GM18868 (cell line): ENCODE data around the gene ADD2.
"Not testable (repeated sequence)": the region's sequence is repeated elsewhere in the genome, so short reads cannot be mapped to it uniquely, and the experiment has no call there.

Source experiments
- ATAC-seq: cut with Tn5 transposase; IDR thresholded peaks from one replicate; pipeline ENCODE4 v1.9.1; 2021; ENCODE audit warnings: mild to moderate bottlenecking, moderate library complexity; ENCODE audit not compliant: unreplicated experiment

Gene ADD2

DNA sequence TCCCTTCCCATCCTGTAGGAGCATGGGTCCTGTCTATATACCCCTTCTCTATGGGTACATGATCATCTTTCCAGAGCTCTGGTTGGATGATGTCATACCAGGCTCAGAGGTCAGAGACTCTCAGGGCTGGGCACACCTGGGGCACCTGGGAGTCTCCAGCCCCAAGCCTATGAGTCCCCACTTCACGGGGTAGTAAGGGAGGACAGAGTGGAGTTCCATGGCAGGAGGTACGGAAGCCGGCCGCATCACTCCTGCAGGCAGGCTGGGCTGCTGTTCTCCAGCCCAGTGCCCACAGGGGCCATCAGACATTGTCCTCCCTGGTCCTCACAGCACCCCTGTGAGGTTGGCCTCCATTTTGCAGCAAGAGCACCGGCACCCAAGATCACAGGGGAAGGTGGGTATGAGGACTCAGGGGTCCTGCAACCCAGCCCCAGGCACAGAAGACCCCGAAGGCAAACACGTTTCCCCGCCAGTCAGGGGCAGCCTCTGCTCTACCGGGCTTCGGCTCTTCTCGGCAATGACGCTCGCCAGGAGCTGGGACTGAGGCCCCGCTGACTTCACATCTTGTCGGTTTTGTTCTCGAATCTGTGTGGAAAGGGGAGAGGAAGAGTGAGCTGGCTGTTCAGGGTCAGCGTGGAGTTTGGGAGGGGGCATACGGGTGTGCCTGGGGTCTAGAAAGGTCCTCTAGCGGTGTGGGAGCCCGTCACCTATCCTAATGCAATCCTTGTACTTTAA is 91.5 kb downstream of the ADD2 start:
- no peak for ATAC-seq

DNA sequence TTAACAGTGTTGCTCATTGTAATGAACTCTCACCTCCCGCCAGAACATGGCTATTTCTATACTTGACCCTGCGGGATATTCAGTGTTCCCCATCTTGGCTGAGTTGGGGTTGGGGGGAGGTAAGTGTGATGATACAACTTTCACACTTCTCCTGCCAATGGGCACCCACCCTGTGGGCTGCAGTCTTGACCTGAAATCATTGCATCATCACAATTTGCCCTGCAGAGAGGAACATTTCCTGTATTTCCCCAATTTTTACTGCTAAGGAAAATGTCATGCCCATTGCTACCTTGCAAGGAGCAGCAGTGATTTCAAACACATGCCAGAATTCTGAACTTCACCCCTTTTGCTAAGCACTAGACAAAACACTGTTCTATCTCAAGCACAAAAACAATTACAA is 92.1 kb downstream of the ADD2 start:
- no peak for ATAC-seq

DNA sequence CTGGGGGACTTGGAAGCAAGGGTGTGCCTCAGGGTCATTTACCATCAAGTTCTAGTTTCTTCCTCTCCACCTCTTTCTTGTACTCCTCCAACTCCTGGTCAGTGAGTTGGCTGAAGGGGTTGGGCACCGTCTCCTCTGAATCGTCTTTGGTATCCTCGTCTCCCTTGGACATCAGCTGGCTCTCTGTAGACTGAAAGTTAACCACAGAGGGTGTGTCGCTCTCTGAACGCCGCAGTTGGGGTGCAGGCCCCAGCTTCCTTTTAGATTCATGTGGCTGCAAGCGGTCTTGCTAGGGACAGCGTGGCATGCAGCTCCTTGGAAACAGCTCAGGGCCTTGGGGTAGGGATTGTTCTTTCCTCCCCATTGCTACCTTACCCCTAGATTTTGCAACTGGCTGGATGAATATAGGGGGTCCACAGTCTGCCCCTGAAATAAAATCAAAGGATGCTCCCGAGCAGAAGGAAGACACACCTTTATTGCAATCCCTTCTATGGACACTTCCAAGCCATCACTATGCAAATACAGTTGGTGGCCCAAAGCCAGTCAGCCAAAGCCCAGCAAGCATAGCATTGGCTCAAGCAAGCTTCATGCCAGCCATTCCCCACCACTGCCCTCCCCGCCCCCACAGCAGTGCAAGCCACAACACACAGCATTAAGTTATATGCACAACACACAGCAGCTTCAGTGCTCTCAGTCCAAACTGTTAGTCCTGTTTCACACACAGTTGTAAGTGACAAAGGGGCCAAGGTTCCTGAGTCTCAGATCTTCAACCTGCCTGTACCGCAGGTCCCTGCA is 93.2 kb downstream of the ADD2 start:
- ATAC-seq = no peak

DNA sequence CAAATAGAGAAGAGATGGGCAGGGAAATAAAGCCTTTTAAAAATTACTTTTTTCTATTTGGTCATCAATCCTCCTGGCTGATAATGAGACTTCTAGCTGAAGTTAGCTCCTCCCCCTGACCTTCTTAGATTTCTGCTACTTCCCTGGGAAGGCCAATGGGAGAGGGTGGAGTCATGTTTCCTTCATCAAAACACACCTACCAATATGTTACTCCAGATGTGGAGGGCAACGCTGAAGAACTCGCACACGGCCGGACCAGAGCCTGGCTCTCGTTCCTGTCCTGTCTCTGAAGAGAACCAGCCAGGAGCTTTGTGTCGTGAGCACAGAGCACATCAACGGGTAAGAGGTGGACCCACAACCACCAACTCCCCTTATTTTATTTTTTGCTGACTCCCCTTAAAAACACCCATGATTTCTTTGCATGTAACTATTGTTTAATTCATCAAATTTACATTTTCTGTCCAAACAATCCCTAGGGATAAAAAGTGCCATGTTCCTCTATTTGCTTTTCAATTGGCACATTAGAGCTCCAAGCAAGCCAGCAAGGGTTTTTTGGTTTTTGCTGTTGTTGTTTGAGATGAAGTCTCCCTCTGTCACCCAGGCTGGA is 94.9 kb downstream of the ADD2 start:
- ATAC-seq = no peak

DNA sequence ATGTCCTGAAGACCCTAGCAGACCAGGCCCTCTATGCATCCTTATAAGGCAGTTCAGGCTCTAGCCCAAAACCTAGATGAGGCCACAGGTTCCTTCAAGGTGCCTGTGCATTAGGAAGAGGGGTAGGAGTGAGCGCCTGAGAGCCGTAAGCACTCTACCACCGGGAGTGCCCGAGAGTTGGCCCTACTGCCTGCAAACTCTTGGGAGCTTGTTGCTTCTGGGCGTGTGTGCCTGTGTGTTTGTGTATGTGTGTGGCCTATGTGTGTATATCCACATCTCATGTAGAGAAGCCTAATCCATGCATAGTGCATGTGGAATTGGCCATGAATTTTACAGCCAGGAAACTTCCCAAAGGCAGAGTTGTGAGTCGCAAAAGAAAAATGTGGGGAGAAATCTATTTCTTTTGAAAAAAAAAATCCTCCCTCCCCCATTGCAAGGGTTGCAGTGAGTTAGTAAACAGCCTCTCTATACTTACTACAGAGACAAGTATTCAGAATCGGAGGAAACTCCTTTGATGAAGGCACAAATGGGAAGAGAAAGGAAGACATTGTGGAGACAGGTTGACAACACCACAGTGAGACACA is 96.8 kb downstream of the ADD2 start:
- ATAC-seq = no peak

DNA sequence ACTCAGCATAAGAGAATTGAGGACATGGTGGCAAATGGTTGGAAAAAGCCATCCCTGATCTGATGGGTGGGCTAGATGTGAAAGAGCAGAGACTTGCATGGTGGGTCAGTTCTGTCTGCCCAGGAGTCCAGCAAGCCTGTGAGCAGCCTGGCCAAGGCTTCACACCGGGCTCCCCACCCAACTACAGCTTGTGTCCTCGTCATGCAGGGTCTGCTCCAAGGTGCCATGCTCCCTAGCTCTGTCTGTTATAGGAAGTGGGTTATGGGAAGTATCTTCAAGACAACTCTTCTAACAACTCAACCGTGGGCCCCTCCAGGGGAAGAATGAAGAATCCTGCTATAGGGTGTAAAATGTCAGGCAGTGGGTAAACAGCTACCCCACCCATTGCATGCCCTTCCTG is 97.4 kb downstream of the ADD2 start:
- ATAC-seq = no peak

DNA sequence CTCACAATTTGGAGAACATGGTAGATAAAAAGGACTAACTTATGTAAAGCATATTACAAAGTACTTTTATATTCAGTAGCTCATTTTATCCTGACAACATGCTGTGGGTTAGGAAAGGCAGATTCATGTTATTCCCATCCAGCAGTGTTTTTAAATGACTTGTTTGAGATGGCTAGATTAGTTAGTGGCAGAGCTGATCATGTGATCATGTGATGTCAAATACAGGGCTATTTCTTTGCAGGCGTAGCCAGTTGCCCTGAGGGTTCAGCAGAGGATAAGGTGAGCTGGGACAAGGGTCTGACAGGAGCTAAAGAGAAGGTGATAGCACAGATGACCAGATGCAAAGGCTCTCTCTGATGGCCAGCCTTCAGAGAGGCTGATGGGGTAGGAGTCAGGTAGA is 97.8 kb downstream of the ADD2 start:
- no peak for ATAC-seq

DNA sequence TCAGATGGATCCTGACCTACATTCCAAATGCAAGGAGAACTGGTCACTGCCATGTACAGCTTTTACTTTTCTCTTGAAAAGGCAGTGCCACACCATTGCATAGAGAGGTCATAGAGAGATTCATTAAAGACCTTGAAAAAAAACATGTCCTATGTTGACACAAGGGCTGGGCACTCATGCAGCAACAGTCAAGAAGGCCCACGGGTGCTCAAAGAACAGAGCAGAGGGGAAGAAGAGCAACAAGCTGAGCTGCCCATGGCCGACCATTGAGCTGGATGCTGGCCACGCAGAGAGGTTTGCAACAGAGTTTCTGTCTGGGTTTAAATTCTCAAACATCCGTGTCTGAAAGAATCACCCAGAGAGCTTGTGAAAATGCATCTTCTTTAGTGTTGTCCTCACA is 99.1 kb downstream of the ADD2 start:
- no peak for ATAC-seq

DNA sequence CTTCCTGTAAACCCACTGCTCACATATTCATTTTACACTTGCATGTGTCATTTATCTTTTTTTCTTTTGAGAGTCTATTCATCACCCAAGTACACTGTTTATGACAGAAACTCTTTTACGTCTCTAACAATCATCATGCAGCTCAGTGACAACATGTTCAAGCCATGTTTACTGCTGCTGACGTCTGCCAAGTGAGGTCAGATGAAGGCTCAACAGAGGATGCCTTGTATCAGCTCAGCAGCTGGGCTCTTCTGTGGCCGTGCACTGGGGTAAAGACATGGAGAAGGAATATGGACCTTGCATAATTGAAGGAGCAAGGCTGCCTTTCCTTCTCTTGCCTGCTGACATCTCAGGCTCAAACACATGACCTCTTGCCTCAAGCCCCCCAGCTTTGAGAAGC is 99.6 kb downstream of the ADD2 start:
- no peak for ATAC-seq

DNA sequence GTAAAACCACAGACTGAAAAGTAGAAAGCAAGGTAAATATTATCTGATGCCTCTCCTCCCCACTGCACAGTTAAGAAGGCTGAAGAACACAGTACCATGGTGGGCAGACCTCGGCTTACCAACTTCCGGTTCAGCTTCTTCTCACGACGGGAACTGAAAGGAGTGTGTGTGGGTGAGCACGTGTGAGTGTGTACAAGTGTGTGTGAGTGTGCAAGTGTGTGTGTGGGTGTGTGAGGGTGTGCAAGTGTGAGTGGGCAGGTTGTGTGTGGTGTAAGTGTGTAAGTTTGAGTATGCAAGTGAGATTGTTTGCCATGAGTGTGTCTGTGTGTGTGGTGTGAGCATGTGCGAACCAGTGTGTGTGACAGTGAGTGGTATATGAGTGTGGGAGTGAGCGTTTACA is 103.5 kb downstream of the ADD2 start:
- ATAC-seq = no peak

DNA sequence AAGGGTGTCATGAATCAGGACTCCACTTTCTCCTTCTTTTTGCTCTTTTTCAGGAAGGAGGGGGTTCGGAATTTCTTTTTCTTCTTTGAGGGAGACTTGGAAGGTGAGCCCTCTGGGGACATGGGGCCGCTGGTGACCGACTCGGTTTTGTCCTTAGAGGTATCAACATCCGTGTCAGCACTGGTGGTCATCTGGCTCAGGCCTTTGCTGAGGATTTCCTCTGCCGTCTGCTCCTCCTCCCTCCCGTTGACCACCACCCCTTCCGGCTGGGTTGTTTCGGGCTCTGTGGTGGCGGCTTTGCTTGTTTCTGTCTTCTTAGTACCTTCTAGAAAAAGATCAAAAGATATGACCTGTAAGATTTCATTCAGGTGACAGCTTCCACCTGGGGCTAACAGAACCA is 104.6 kb downstream of the ADD2 start:
- ATAC-seq = no peak

DNA sequence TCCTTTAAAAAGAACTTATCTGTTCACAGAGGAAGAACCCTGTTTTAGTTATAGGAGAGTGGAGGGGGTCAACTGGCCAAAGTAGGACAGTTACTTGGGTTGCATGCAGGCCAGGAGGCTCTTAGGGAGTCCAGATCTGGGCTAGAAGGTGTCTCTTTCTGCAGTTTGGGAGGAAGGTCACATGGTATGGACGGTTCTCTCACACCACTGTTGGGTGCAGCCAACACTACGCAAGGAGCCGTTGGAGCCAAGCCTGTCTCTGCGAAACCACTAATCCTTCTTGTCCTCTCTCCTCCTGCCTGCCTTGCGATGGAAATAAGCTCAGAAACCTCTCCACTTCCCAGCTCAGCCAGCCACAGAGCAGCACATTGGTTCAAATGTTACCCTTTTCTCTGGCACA is 108.4 kb downstream of the ADD2 start:
- ATAC-seq = no peak

DNA sequence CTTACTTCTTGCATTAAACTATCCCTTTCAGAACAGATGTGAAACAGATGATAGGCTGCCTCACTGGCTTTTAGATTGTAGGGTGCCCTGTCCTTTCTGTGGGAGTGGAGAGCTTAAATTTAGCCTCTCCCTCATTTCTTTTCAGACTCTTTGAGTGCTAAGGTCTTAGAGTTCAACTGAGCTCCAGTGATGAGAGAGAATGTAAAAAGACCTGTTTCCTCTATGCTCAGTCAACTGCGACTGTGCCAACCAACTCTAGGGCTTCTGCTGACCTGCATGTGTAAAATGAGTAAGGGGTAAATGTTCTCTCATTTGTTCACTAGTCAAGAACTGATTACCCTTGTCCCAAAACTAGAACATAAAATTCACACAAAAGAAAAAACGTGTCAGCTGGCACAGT is 109.5 kb downstream of the ADD2 start:
- no peak for ATAC-seq

DNA sequence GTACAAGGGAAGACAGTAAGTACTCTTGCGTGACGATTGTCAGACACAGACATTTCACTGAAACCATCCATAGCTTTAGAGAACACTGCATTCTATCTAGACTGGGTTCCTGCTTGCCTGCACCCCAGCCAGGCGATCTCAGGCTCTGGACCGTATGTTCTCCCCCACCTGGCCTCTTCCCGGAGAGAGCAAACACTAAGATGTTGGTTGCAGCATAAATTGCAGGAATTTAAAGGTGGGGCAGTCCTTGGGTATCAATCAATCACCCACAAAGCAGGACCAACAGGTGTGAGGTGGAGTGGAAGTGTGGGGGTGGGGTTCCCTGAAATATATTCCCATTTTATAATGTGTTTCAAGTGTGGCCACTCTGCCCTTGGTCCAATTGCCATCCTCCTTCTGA is 110.8 kb downstream of the ADD2 start:
- no peak for ATAC-seq

DNA sequence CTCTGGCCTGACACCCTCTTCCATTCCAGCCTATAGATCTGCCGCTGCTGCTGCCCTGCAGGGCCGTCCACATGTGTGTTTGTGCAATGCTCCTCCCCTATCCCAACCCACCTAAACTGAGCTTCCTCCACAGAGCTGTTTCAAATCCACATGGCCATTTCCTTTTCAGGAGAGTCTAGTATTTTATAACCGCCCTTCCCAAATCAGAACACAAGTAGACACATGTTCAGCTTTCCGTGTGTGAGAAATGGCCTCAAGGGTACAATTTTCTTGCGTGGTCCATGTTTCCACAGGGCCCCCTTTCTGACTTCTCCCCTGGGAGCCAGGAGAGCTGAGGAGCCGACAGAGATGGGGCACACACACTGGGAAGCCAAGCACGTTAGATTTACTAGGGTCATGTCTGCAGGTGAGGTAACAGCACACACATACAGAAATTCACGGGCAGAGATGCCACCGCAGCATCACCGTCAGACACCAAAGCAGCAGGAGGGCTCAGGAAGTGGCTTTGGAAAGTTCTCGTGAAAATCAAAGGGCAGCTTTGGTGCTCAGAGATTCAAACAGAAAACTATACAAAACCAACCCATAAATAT is 111.5 kb downstream of the ADD2 start:
- ATAC-seq = no peak

DNA sequence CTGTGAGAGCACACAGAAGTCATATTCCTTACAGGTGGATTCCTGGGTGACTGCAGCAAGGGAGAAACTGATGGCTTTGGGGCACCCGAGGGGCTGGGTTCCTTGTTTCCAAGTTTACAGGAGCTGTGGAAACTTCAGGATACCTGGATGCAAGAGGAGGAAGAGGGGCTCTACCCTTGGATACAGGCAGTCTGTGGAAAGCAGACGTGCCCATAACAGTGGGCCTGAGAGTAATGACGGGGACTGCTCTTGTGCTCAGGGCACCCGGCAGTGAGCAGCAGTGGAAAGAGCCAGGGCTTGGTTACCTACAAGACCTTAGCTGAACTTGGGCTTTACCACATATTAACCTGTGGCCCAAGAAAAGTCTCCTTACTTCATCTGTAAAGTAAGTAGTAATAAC is 112.2 kb downstream of the ADD2 start:
- ATAC-seq = no peak

DNA sequence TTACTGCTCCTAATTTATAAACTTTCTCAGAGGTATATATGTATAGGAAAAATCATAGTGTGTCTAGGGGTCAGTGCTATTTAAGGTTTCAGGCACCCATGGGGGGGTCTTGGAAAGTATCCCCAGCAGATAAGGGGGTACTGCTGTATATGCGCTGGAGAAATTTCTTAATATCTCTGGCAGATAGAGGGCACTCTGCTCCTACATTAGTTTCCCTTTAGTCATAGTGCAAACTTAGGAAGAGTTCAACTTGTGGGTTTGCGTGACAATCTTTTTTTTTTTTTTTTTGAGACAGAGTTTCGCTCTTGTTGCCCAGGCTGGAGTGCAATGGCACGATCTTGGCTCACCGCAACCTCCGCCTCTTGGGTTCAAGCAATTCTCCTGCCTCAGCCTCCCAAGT is 112.8 kb downstream of the ADD2 start:
- ATAC-seq = not testable (repeated sequence)

DNA sequence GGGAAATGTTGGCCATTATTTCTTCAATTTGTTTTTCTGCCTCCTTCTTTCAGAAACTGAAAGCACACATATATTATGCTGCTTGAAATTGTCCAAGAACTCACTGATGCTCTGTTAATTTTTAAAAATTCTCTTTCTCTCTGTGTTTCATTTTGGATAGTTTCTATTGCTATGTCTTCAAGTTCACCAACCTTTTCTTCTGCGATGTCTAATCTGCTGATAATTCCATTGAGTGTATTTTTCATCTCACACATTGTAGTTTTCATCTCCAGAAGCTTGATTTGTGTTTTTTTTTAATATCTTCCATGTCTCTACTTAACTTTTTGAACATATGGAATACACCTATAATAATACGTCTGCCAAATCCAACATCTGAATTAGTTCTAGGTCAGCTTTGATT is 116.3 kb downstream of the ADD2 start:
- no peak for ATAC-seq

DNA sequence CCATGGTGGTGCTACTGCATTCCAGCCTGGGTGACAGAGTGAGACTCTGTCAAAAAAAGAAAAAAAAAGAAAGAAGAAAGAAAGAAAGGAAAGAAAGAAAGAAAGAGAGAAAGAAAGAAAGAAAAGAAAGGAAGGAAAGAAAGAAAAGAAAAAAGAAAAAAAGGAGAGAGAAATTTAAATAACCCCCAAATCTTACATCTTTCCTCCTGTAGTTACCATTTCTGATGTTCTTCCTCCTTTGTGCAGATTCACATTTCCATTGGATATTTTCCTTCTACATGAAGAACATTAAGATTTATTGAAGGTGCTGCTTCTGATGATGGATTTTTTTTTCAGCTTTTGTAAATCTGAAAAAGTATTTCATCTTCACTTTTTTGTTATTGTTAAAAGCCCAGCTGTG is 117.0 kb downstream of the ADD2 start:
- no peak for ATAC-seq

DNA sequence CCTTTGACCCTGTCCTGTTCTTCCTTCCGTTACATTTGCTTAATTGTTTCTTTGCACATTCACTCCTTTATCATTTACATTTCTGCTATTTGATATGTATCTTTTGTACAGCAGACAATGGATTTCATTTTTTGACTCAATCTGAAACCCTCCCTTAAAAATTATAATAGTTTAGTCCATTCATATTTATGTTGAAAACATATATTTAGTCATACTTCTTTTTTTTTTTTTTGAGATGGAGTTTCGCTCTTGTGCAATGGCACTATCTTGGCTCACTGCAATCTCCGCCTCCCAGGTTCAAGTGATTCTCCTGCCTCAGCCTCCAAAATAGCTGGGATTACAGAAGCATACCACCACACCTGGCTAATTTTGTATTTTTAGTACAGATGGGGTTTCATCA is 119.0 kb downstream of the ADD2 start:
- no peak for ATAC-seq

DNA sequence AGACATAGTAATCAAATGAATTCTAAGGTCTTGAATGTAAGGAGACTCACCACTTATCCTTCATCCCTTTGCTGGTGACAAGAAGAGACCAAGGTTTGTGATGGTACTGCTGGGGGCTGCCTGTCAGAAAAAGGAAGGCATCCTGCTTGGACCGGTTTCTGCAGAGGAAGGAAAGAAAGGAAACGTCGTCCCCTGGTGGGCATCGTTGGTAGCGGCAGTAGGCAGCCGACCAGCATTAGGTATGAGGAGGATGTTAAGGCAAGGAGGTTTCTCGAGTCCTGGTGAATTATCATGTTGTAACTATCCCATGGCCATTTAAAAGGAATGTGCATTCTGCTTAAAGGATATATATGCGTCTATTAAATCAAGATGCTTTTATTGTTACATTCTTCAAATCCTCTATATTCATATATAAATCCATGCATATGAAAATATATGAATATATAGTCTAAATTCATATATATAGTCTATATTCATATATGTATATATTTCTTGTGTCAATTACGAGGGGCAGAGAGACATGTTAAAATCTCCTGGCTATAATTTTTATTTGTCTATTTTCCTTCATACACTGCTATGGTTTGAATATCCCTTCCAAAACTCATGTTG is 120.0 kb downstream of the ADD2 start:
- ATAC-seq = peak; percentile 72
